DND-41 (cell line): ENCODE measurements around the gene MYO1D.
"Not testable (repeated sequence)": the region's sequence is repeated elsewhere in the genome, so short reads cannot be mapped to it uniquely, and the experiment has no call there.

Source experiments
- ATAC-seq: fragments of 200-7000 bp; cut with Tn5 transposase; 3 replicates; pipeline ENCODE4 v1.9.1; 2021; ENCODE audit warnings: low read depth; ENCODE audit not compliant: insufficient read depth
- DNase-seq: peaks from one replicate; pipeline ENCODE4 v3.0.0-alpha.2; 2020
- H2AFZ ChIP-seq: 2 replicates; pipeline ENCODE4 v1.6.0; 2012; ENCODE audit warnings: low read depth, low read length
- H3K27ac ChIP-seq: 2 replicates; pipeline ENCODE4 v1.5.1; 2012; ENCODE audit warnings: low read length, inconsistent platforms
- H3K27me3 ChIP-seq: fragments of 200-600 bp; sonication (generic); 2 replicates; pipeline ENCODE4 v1.6.0; 2012; ENCODE audit warnings: low read length, mild to moderate bottlenecking, inconsistent platforms; ENCODE audit not compliant: insufficient read depth, poor library complexity
- H3K36me3 ChIP-seq: 2 replicates; pipeline ENCODE4 v1.5.1; 2012; ENCODE audit warnings: low read length, inconsistent platforms; ENCODE audit not compliant: insufficient read depth
- H3K4me1 ChIP-seq: 2 replicates; pipeline ENCODE4 v1.5.1; 2012; ENCODE audit warnings: mild to moderate bottlenecking, low read length; ENCODE audit not compliant: insufficient read depth
- H3K4me2 ChIP-seq: 2 replicates; pipeline ENCODE4 v1.6.0; 2012; ENCODE audit warnings: mild to moderate bottlenecking, moderate library complexity, low read length, inconsistent platforms; ENCODE audit not compliant: insufficient read depth
- H3K4me3 ChIP-seq, 2 experiments: fragments of 200-600 bp in 1 of 2; shearing (Covaris generic) in 1 of 2; 2 replicates each; pipeline ENCODE4 v1.5.1; 2012 to 2016; ENCODE audit warnings: inconsistent platforms in 2 of 2, low read length in 2 of 2, mild to moderate bottlenecking in 2 of 2, low read depth in 1 of 2, moderate library complexity in 1 of 2
- H3K79me2 ChIP-seq: 2 replicates; pipeline ENCODE4 v1.6.0; 2012; ENCODE audit warnings: low read length, inconsistent platforms; ENCODE audit not compliant: insufficient read depth
- H3K9ac ChIP-seq: 2 replicates; pipeline ENCODE4 v1.6.0; 2012; ENCODE audit warnings: low read depth, mild to moderate bottlenecking, inconsistent platforms, low read length, moderate library complexity
- H3K9me3 ChIP-seq: 2 replicates; pipeline ENCODE4 v1.5.1; 2012; ENCODE audit warnings: low read length, moderate library complexity, mild to moderate bottlenecking, inconsistent platforms; ENCODE audit not compliant: insufficient read depth, severe bottlenecking
- H4K20me1 ChIP-seq: 2 replicates; pipeline ENCODE4 v1.6.0; 2012; ENCODE audit warnings: low read length; ENCODE audit not compliant: insufficient read depth
- EZH2 ChIP-seq: IDR thresholded peaks from 3 replicates; pipeline ENCODE4 v1.6.1; 2012; ENCODE audit warnings: borderline replicate concordance, low read depth, mild to moderate bottlenecking, moderate library complexity, low read length, inconsistent platforms; ENCODE audit not compliant: severe bottlenecking
- TF ChIP-seq, protein P1 (sequence below): IDR thresholded peaks from 2 replicates; pipeline ENCODE4 v1.5.1; 2012; ENCODE audit warnings: borderline replicate concordance, low read length, moderate library complexity, mild to moderate bottlenecking; ENCODE audit not compliant: poor library complexity, severe bottlenecking; ENCODE audit errors: extremely low read depth

Gene MYO1D

DNA sequence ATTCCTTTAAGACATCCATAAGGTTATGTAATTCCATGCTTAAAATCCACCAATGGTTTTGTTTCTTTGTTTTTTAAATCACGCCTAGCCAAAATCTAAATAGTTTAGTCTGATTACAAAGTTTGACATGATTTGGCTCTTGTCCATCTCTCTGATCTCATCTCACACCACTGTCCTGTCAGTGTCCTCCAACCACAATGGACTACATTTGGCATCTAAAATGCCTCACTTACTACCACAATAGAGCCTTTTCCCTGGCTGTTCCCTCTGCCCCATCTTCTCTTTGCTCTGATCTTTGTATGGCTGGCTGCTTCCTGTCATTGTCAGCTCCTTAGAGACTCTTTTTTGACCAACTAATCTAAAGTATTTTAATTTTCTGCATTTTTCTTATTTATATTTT is 157.2 kb downstream of the MYO1D start:
- no peak for TF ChIP-seq EZH2
- TF ChIP-seq, protein P1, sequence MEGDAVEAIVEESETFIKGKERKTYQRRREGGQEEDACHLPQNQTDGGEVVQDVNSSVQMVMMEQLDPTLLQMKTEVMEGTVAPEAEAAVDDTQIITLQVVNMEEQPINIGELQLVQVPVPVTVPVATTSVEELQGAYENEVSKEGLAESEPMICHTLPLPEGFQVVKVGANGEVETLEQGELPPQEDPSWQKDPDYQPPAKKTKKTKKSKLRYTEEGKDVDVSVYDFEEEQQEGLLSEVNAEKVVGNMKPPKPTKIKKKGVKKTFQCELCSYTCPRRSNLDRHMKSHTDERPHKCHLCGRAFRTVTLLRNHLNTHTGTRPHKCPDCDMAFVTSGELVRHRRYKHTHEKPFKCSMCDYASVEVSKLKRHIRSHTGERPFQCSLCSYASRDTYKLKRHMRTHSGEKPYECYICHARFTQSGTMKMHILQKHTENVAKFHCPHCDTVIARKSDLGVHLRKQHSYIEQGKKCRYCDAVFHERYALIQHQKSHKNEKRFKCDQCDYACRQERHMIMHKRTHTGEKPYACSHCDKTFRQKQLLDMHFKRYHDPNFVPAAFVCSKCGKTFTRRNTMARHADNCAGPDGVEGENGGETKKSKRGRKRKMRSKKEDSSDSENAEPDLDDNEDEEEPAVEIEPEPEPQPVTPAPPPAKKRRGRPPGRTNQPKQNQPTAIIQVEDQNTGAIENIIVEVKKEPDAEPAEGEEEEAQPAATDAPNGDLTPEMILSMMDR = no peak
- Histone ChIP-seq H3K27me3 (peaks cover 8% of the 10 kb centered on the region), H3K4me3 (no peak overlapping the region), H3K9me3 (no peaks in the 10 kb centered on the region), H3K36me3 (no peaks in the 10 kb centered on the region), H3K4me1 (no peaks in the 10 kb centered on the region), H3K9ac (no peak overlapping the region), H3K4me2 (no peak overlapping the region), H3K27ac (no peak overlapping the region), H2AFZ (no peak overlapping the region), H4K20me1 (no peaks in the 10 kb centered on the region), H3K79me2 (no peaks in the 10 kb centered on the region)
- no peak for DNase-seq
- ATAC-seq = no peak

DNA sequence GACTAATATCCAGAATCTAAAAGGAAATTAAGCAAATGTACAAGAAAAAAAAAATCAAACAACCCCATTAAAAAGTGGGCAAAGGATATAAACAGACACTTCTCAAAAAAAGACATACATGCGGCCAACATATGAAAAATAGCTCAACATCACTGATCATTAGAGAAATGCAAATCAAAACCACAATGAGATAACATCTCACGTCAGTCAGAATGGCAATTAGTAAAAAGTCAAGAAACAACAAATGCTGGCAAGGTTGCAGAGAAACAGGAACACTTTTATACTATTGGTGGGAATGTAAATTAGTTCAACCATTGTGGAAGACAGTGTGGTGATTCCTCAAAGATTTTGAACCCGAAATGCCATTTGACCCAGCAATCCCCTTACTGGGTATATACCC is 162.0 kb downstream of the MYO1D start:
- not testable (repeated sequence) for H4K20me1 ChIP-seq, H2AFZ ChIP-seq, H3K9me3 ChIP-seq, DNase-seq, ATAC-seq, H3K79me2 ChIP-seq, H3K27ac ChIP-seq, H3K9ac ChIP-seq, H3K4me3 ChIP-seq, H3K36me3 ChIP-seq, H3K4me1 ChIP-seq, H3K4me2 ChIP-seq, H3K27me3 ChIP-seq

DNA sequence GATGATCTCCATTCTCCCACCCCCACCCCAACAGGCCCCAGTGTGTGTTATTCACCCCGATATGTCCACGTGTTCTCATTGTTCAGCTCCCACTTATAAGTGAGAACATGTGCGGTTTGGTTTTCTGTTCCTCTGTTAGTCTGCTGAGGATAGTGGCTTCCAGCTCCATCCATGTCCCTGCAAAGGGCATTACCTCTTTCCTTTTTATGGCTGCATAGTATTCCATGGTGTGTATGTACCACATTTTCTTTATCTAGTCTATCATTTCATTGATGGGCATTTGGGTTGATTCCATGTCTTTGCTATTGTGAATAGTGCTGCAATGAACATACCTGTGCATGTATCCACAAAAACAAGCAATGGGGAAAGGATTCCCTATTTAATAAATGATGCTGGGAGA is 162.7 kb downstream of the MYO1D start:
- not testable (repeated sequence) for H4K20me1 ChIP-seq, H3K27me3 ChIP-seq, H3K4me3 ChIP-seq, H3K9ac ChIP-seq, ATAC-seq, H3K79me2 ChIP-seq, H3K9me3 ChIP-seq, DNase-seq, H3K27ac ChIP-seq, H3K4me1 ChIP-seq, H3K4me2 ChIP-seq, H3K36me3 ChIP-seq, H2AFZ ChIP-seq

- Histone ChIP-seq H3K4me1 (no peaks in the 10 kb centered on the region), H3K9ac (no peak overlapping the region), H3K4me2 (no peak overlapping the region), H3K27ac (no peak overlapping the region), H4K20me1 (no peaks in the 10 kb centered on the region), H3K9me3 (no peaks in the 10 kb centered on the region), H3K27me3 (peaks cover 8% of the 10 kb centered on the region), H3K36me3 (no peaks in the 10 kb centered on the region), H3K4me3 (no peak overlapping the region), H3K79me2 (no peaks in the 10 kb centered on the region), H2AFZ (no peak overlapping the region)
- DNase-seq (no peak), ATAC-seq (no peak)
- TF ChIP-seq, protein P1 = no peak
- no peak for TF ChIP-seq EZH2
Measured at GRCh38 chr17:32713081-32713480, 163.8 kb downstream of the MYO1D start.
